H1 (cell line): Measurements from ENCODE around the gene PRR7. TPM values are rescaled to one million over a fixed set of nuclear protein-coding genes. Genes with fewer than 3 reads are reported as not detected.

Experiments
- CTCF ChIA-PET: fragments of 300-600 bp; sonication (Branson Sonifier 250); formaldehyde crosslinking; loops from one replicate; lab custom pipeline; 2021; ENCODE audit not compliant: partially characterized antibody; lab: Charles Lee
- POLR2A ChIA-PET: fragments of 300-600 bp; sonication (Branson Sonifier 250); formaldehyde crosslinking; loops from one replicate; lab custom pipeline; 2021; ENCODE audit warnings: inconsistent platforms; ENCODE audit not compliant: partially characterized antibody; lab: Charles Lee
- DNase-seq, 2 experiments: peaks; one replicate each; pipeline versions ENCODE4 v3.0.0 to v3.0.0-alpha.2; 2010 to 2022; ENCODE audit warnings: low spot score in 2 of 2, low read depth in 1 of 2, mixed read lengths in 1 of 2
- FAIRE-seq: peaks from 2 replicates; lab custom pipeline; 2011; peaks lifted over from hg19 to GRCh38; lab: Jason Lieb, UNC
- H2AFZ ChIP-seq: 2 replicates; pipeline ENCODE4 v1.8.1; 2012; ENCODE audit warnings: low read length, inconsistent platforms
- H2AK5ac ChIP-seq: 2 replicates; pipeline ENCODE4 v1.6.1; 2013; ENCODE audit warnings: low read depth, low read length
- H2BK120ac ChIP-seq: replicated peaks from 2 replicates; pipeline ENCODE3; 2013; ENCODE audit warnings: low read depth, low read length, inconsistent platforms
- H2BK12ac ChIP-seq: 2 replicates; pipeline ENCODE4 v1.6.1; 2013; ENCODE audit warnings: low read depth, low read length
- H2BK15ac ChIP-seq: 2 replicates; pipeline ENCODE4 v1.6.1; 2013; ENCODE audit warnings: low read length
- H2BK20ac ChIP-seq: 2 replicates; pipeline ENCODE4 v1.6.1; 2013; ENCODE audit warnings: low read length
- H2BK5ac ChIP-seq: 2 replicates; pipeline ENCODE4 v1.6.1; 2013; ENCODE audit warnings: low read depth, low read length
- H3K14ac ChIP-seq: 2 replicates; pipeline ENCODE4 v1.6.1; 2013; ENCODE audit warnings: inconsistent platforms; ENCODE audit not compliant: insufficient read length
- H3K18ac ChIP-seq: 2 replicates; pipeline ENCODE4 v1.6.1; 2013; ENCODE audit warnings: low read length; ENCODE audit errors: extremely low read depth
- H3K23ac ChIP-seq: 2 replicates; pipeline ENCODE4 v1.6.1; 2013; ENCODE audit warnings: inconsistent platforms; ENCODE audit not compliant: insufficient read length
- H3K23me2 ChIP-seq: 2 replicates; pipeline ENCODE4 v1.6.1; 2013; ENCODE audit warnings: low read depth, low read length
- H3K27ac ChIP-seq: 2 replicates; pipeline ENCODE4 v1.6.1; 2011; ENCODE audit warnings: low read depth, low read length, inconsistent platforms
- H3K27me3 ChIP-seq, 4 experiments: replicated peaks in 1 of 4; 1 replicate in 1 of 4; 2 replicates in 3 of 4; pipeline versions ENCODE4 v1.6.1 to v1.8.1; 2011 to 2013; ENCODE audit warnings: low read length in 3 of 4, mild to moderate bottlenecking in 3 of 4, inconsistent platforms in 2 of 4, mixed read lengths in 2 of 4, moderate library complexity in 1 of 4; ENCODE audit not compliant: control insufficient read depth in 3 of 4, insufficient read depth in 3 of 4; ENCODE audit errors: extremely low read depth in 1 of 4
- H3K36me3 ChIP-seq, 4 experiments: 2 replicates each; pipeline versions ENCODE4 v1.6.1 to v1.8.1; 2011 to 2013; ENCODE audit warnings: mild to moderate bottlenecking in 4 of 4, low read length in 3 of 4, moderate library complexity in 2 of 4, control low read depth in 1 of 4, inconsistent platforms in 1 of 4; ENCODE audit not compliant: insufficient read depth in 4 of 4, control insufficient read depth in 2 of 4
- H3K4ac ChIP-seq: replicated peaks from 2 replicates; pipeline ENCODE3; 2013; ENCODE audit warnings: low read length, low read depth, mixed read lengths, inconsistent platforms; ENCODE audit not compliant: insufficient read length
- H3K4me1 ChIP-seq, 4 experiments: replicated peaks in 1 of 4; 1 replicate in 1 of 4; 2 replicates in 3 of 4; pipeline versions ENCODE4 v1.6.1 to v1.8.1; 2011 to 2013; ENCODE audit warnings: low read length in 3 of 4, inconsistent platforms in 2 of 4, mixed read lengths in 1 of 4; ENCODE audit not compliant: insufficient read depth in 4 of 4, control insufficient read depth in 3 of 4
- H3K4me2 ChIP-seq, 2 experiments: 2 replicates each; pipeline versions ENCODE4 v1.6.1 to v1.8.1; 2011 to 2013; ENCODE audit warnings: low read depth in 2 of 2, low read length in 2 of 2, control low read depth in 1 of 2, inconsistent platforms in 1 of 2, mild to moderate bottlenecking in 1 of 2; ENCODE audit not compliant: insufficient read depth in 1 of 2
- H3K4me3 ChIP-seq, 4 experiments: fragments of 200-600, 300-600 bp in 1 of 4; sonication (generic), shearing (Covaris generic), sonication (Bioruptor Twin) in 1 of 4; 2 replicates each; pipeline versions ENCODE4 v1.5.1 to v1.8.1; 2011 to 2016; ENCODE audit warnings: low read length in 4 of 4, low read depth in 3 of 4, control low read depth in 2 of 4, inconsistent platforms in 2 of 4, mild to moderate bottlenecking in 2 of 4, mixed read lengths in 1 of 4, moderate library complexity in 1 of 4; ENCODE audit not compliant: insufficient read depth in 2 of 4; ENCODE audit errors: extremely low read depth in 1 of 4
- H3K56ac ChIP-seq: replicated peaks from 2 replicates; pipeline ENCODE3; 2013; ENCODE audit warnings: low read depth, mild to moderate bottlenecking, mixed read lengths, low read length, inconsistent platforms; ENCODE audit not compliant: insufficient read length
- H3K79me1 ChIP-seq: 2 replicates; pipeline ENCODE4 v1.6.1; 2013; ENCODE audit warnings: low read depth, low read length, control low read depth
- H3K79me2 ChIP-seq, 2 experiments: 2 replicates each; pipeline versions ENCODE4 v1.6.1 to v1.8.1; 2012 to 2013; ENCODE audit warnings: low read length in 2 of 2, mild to moderate bottlenecking in 2 of 2, inconsistent platforms in 1 of 2; ENCODE audit not compliant: insufficient read depth in 2 of 2, control insufficient read depth in 1 of 2
- H3K9ac ChIP-seq, 4 experiments: replicated peaks in 1 of 4; 1 replicate in 1 of 4; 2 replicates in 3 of 4; pipeline versions ENCODE4 v1.6.1 to v1.8.1; 2011 to 2013; ENCODE audit warnings: low read depth in 3 of 4, low read length in 3 of 4, control low read depth in 2 of 4, mild to moderate bottlenecking in 2 of 4, moderate library complexity in 2 of 4, inconsistent platforms in 1 of 4; ENCODE audit errors: extremely low read depth in 1 of 4
- H3K9me3 ChIP-seq, 2 experiments: 2 replicates each; pipeline versions ENCODE4 v1.6.1 to v1.8.1; 2012 to 2013; ENCODE audit warnings: mild to moderate bottlenecking in 2 of 2, moderate library complexity in 2 of 2, control low read depth in 1 of 2, inconsistent platforms in 1 of 2, low read depth in 1 of 2, low read length in 1 of 2, mixed read lengths in 1 of 2; ENCODE audit not compliant: insufficient read depth in 2 of 2
- H4K20me1 ChIP-seq, 2 experiments: replicated peaks in 1 of 2; 2 replicates each; pipeline versions ENCODE3 to v1.8.1; 2011 to 2013; ENCODE audit warnings: inconsistent platforms in 2 of 2, low read length in 2 of 2, mild to moderate bottlenecking in 1 of 2; ENCODE audit not compliant: insufficient read depth in 2 of 2, control insufficient read depth in 1 of 2
- H4K5ac ChIP-seq: 2 replicates; pipeline ENCODE4 v1.6.1; 2013; ENCODE audit warnings: low read length, low read depth, mixed read lengths, inconsistent platforms; ENCODE audit not compliant: insufficient read length
- H4K8ac ChIP-seq: 2 replicates; pipeline ENCODE4 v1.8.0; 2013; ENCODE audit warnings: mild to moderate bottlenecking, moderate library complexity, low read length, inconsistent platforms; ENCODE audit not compliant: insufficient read depth; ENCODE audit errors: extremely low read depth
- H4K91ac ChIP-seq: replicated peaks from 2 replicates; pipeline ENCODE3; 2013; ENCODE audit warnings: low read length, mixed read lengths, inconsistent platforms; ENCODE audit not compliant: insufficient read length
- ASH2L ChIP-seq: fragments of 200-600, 300-600 bp; sonication (generic); IDR thresholded peaks from one replicate; pipeline ENCODE4 v1.7.1; 2017; ENCODE audit warnings: low read length
- BCL11A ChIP-seq, 2 experiments: IDR thresholded peaks; one replicate each; pipeline ENCODE4 v1.6.1; 2011; ENCODE audit warnings: low read depth in 2 of 2, low read length in 2 of 2, mild to moderate bottlenecking in 2 of 2
- EZH2 ChIP-seq: fragments of 200-600 bp; sonication (generic); IDR thresholded peaks from 2 replicates; pipeline ENCODE4 v1.7.1; 2012; ENCODE audit warnings: low read depth, mild to moderate bottlenecking, moderate library complexity, low read length, inconsistent platforms; ENCODE audit not compliant: severe bottlenecking
- FOSL1 ChIP-seq: IDR thresholded peaks from 2 replicates; pipeline ENCODE4 v1.6.1; 2011; ENCODE audit warnings: mild to moderate bottlenecking, low read depth, low read length, moderate library complexity; ENCODE audit not compliant: insufficient read depth
- GABPA ChIP-seq: IDR thresholded peaks from 2 replicates; pipeline ENCODE4 v1.6.1; 2011; ENCODE audit warnings: mild to moderate bottlenecking, low read length, moderate library complexity, borderline replicate concordance; ENCODE audit not compliant: insufficient read depth
- JUN ChIP-seq: IDR thresholded peaks from 2 replicates; pipeline ENCODE4 v1.6.1; 2011; ENCODE audit warnings: low read depth, mild to moderate bottlenecking, improper control_type of control experiment, low read length
- KDM1A ChIP-seq: fragments of 200-600, 300-600 bp; sonication (generic); IDR thresholded peaks from 2 replicates; pipeline ENCODE4 v1.7.1; 2016; ENCODE audit warnings: mild to moderate bottlenecking, low read length, borderline replicate concordance
- KDM5A ChIP-seq: fragments of 200-600 bp; IDR thresholded peaks from 2 replicates; pipeline ENCODE4 v1.7.1; 2012; ENCODE audit warnings: mild to moderate bottlenecking, low read length, inconsistent platforms, mixed read lengths
- MAFK ChIP-seq: IDR thresholded peaks from 2 replicates; pipeline ENCODE4 v1.6.1; 2012; ENCODE audit warnings: low read depth, mild to moderate bottlenecking, improper control_type of control experiment, low read length
- SRF ChIP-seq: IDR thresholded peaks from 2 replicates; pipeline ENCODE4 v1.6.1; 2011; ENCODE audit warnings: mild to moderate bottlenecking, low read depth, low read length, moderate library complexity
- TAF1 ChIP-seq: IDR thresholded peaks from 2 replicates; pipeline ENCODE4 v1.6.1; 2011; ENCODE audit warnings: mild to moderate bottlenecking, low read depth, low read length
- TBP ChIP-seq: IDR thresholded peaks from 2 replicates; pipeline ENCODE4 v1.6.1; 2011; ENCODE audit warnings: low read depth, low read length, improper control_type of control experiment
- WGBS, 2 experiments: shearing (Covaris generic) in 1 of 2; methylation state at CpG; one replicate each; pipeline versions ENCODE4 v1.1.6 to v1.1.7; 2013 to 2015; ENCODE audit warnings: low lambda C conversion rate in 2 of 2, mixed read lengths in 2 of 2, inconsistent platforms in 1 of 2, low coverage in 1 of 2, missing lambda C conversion rate in 1 of 2; ENCODE audit not compliant: insufficient replicate concordance in 2 of 2, insufficient coverage in 1 of 2, insufficient read length in 1 of 2; ENCODE audit errors: extremely low coverage in 1 of 2, missing lambda C conversion rate in 1 of 2; 5-methylcytosine and 5-hydroxymethylcytosine counted together
- polyA plus RNA-seq, 7 experiments: library from polyadenylated mRNA; depleted of rRNA in 3 of 7; stranded (reverse) in 5 of 7; unstranded in 2 of 7; fragments of >200 nt in 5 of 7; fragments of 200-250 nt in 2 of 7; gene quantifications; 1 replicate in 5 of 7; 2 replicates in 1 of 7; 4 replicates in 1 of 7; pipeline versions ENCODE4 v1.2.1 to v1.2.3, GENCODE V29; 2011 to 2013; ENCODE audit warnings: missing spikeins in 2 of 7, mixed read lengths in 2 of 7
- total RNA-seq: library from RNA; stranded (reverse); fragmentation: NEBNext Ultra II Directional; extraction: Animal tissue kit (Norgen Biotek cat#: 25700); gene quantifications from 2 replicates; pipeline ENCODE4 v1.2.1, GENCODE V29; 2021

The PRR7 gene
- total and polyA plus RNA-seq, 2 of the 8 experiments (the other 6 are each of a cell fraction or from before 2014, with no cell fraction given), result 8.0 to 11.8 TPM

DNA sequence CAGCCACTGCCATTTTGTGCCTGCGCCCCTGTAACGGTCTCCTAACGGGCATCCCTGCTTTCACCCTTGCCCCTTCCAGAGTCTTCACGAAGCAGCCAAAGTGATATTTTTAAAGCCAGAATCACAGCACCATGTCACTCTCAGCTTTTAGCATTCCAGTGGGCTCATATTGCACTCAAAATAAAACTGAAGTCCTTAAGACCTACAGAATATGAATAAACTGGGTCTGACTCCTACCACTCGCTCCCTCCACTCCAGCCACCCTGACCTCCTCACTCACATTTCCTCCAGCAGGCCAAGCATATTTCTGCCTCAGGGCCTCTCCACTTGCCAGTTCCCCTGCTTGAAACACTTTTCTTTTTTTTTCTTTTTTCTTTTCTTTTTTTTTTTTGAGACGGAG is 53.2 kb downstream of the PRR7 start:
- Histone ChIP-seq H3K4me3 (no peak overlapping the region), H3K23ac (no peak overlapping the region), H3K4ac (no peak overlapping the region), H2BK20ac (no peak overlapping the region), H4K91ac (no peak overlapping the region), H3K14ac (no peak overlapping the region), H4K20me1 (no peaks in the 10 kb centered on the region), H2AFZ (no peak overlapping the region), H3K27me3 (peaks cover 2 to 12% (median 11%) of the 10 kb centered on the region in 4 experiments; a peak in 6 of 7 replicates), H2BK15ac (no peak overlapping the region), H2BK12ac (0 out of 2 replicates have a peak overlapping the region, but pooled peaks have one; percentile 7), H2AK5ac (no peak overlapping the region), H3K56ac (no peak overlapping the region), H4K8ac (no peak overlapping the region), H3K4me2 (no peak overlapping the region), H2BK120ac (no peak overlapping the region), H3K9me3 (no peaks in the 10 kb centered on the region), H2BK5ac (no peak overlapping the region), H4K5ac (no peak overlapping the region), H3K4me1 (peaks cover 0 to 27% (median 24%) of the 10 kb centered on the region in 4 experiments; a peak in 6 of 7 replicates), H3K79me2 (0 out of 4 replicates have a peak, but pooled peaks cover 0 to 4% of the 10 kb centered on the region in 2 experiments), H3K36me3 (peaks cover 0 to 8% (median 4%) of the 10 kb centered on the region in 4 experiments; a peak in 3 of 8 replicates), H3K23me2 (peaks cover 10% of the 10 kb centered on the region), H3K18ac (no peak overlapping the region), H3K79me1 (no peaks in the 10 kb centered on the region; the same call in 1 of the 2 replicates), H3K27ac (no peak overlapping the region), H3K9ac (no peak overlapping the region)
- DNase-seq, result no peak
- ChIA-PET POLR2A (interaction anchor here (65.5 to 67.5 kb wide), 2 partner anchors 20 to 31 kb away, joined by 3349 read pairs; partner anchors contain the start of genes DBN1, DOK3, PDLIM7 and PRR7), CTCF (interaction anchor here (1.6 to 20.8 kb wide), 10 partner anchors 10 to 110 kb away, joined by 3 to 306 read pairs (median 12); partner anchors contain the start of genes DBN1 and DOK3)
- no peak for TF ChIP-seq GABPA
- TF ChIP-seq TAF1, result no peak
- no peak for TF ChIP-seq TBP
- no peak for TF ChIP-seq BCL11A (IDR thresholded peaks at IDR 0.05; ENCODE audit: low read depth in 2 of 2, low read length in 2 of 2)
- TF ChIP-seq MAFK, result no peak
- no peak for TF ChIP-seq FOSL1
- TF ChIP-seq KDM1A, result no peak
- no peak for TF ChIP-seq KDM5A
- TF ChIP-seq SRF, result no peak
- no peak for TF ChIP-seq JUN
- no peak for TF ChIP-seq EZH2
- TF ChIP-seq ASH2L, result no peak
- no peak for FAIRE-seq
- 84% methylated on average over 5 of the region's 6 CpGs; no CpG with 5 or more reads in 1 of the 2 experiments for WGBS, 2 experiments
